Right forelimb (tissue), 1 donor: ENCODE results near the gene WASL.
"Not testable (repeated sequence)": the region's sequence is repeated elsewhere in the genome, so short reads cannot be mapped to it uniquely, and the experiment has no call there.

Experiments
- DNase-seq: peaks from one replicate; pipeline ENCODE4 v3.0.0-alpha.2; 2018

The WASL gene

GRCh38 chr7:123729218-123729578 lies 19.6 kb downstream of the WASL start:
- no peak for DNase-seq

DNA sequence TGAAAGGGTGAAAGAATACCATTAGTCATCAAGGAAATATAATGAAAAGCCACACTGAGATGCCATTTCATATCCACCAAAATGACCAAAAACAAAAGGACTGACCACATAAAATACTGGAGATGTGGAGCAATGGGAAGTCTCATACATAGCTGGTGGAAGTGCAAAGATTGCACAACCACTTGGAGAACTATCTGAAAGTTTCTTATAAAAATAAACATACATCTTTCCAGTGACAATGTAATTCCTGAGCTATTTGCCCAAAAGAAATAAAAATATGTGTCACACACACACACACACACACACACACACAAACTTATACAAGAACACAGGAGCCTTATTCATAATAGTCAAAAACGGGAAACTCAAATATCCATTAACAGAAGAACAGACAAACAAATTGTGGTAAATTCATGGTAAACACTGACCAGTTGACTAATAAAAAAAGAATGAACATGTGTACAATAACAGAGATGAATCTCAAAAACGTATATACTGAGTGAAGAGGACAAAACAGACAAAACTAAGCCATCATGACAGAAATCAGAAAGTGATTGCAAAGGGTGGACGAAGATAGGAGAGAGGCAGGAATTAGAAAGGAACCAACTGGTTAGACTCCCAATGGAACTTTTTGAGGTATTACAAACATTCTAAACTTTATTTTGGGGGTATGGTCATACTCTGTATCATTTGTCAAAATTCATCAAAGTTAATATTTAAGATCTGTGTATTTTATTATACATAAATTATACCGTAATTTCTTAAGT lies 21.5 kb downstream of the WASL start:
- no peak for DNase-seq

- no peak for DNase-seq
These were observed 23.1 kb downstream of the WASL start for GRCh38 chr7:123725586-123726171.

- DNase-seq = no peak
These were observed 24.0 kb downstream of the WASL start for GRCh38 chr7:123724817-123725253.

DNA sequence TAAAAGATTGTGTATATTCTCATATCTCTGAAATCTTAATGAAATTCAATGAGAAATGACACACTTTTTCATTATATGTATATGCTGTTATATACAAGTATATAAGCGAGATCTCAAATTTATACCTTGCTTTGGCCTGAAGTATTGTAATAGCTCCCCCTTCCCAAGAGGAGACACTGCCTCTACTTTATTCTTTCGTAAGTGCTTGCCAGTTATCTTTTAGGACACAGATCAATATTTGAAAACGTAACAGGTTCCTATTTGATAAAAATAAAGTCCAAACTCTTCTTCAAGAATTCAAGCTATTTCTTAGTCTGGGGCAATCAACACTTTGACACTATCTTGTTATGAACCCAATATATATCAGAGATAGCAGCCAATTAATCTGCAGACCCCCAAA lies 24.9 kb downstream of the WASL start:
- no peak for DNase-seq

DNA sequence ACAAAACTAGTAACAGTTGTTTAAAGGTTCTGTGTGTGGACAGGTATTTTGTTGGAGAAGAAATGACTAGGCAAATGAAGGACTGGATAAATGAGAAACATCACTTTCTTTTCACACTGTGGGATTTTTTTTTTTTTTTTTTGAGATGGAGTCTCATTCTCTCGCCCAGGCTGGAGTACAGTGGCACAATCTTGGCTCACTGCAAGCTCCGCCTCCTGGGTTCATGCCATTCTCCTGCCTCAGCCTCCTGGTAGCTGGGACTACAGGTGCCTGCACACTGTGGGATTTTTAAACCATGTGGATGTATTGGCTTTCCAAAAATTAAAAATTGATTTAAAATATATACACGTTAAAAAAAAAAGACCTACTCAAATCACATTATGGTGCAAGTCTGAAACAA lies 28.3 kb downstream of the WASL start:
- DNase-seq = not testable (repeated sequence)

- no peak for DNase-seq
These were observed 29.5 kb downstream of the WASL start for GRCh38 chr7:123719197-123719721.

DNA sequence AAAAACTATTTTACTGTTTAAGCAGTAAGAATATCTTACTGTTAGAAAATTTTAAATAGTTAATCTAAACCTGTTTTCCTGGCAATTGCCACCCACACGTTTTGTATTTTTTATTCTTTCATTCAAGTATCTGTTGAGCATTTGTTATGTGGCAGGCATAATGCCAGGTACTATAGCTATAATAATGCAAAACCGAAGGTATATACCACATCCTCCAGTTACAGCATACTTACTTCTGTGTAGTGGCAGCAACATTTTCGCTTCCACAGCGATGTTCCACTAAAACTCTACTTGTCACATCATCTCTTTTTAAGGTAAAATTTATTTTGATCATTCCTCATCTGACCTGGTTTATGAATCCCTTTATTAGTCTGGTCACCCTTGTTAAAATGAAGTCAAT lies 30.0 kb downstream of the WASL start:
- DNase-seq = no peak

DNA sequence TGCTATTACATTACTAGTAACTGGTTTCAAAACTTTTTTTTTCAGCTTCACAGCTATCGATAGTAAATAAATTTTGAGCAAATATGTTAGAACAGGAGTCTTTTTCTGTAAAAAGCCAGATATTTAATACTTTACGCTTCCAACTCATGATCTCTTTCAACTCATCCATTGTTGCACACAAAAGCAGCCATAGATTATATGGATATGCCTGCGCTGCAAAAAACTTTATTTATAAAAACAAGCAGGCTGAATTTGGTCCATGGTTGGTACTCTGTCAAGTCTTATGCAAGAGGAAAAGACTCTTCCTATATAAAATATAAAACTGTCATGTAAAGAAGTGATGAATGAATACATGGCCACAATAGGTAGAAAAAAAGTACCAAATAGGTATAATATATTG lies 31.1 kb downstream of the WASL start:
- no peak for DNase-seq

DNA sequence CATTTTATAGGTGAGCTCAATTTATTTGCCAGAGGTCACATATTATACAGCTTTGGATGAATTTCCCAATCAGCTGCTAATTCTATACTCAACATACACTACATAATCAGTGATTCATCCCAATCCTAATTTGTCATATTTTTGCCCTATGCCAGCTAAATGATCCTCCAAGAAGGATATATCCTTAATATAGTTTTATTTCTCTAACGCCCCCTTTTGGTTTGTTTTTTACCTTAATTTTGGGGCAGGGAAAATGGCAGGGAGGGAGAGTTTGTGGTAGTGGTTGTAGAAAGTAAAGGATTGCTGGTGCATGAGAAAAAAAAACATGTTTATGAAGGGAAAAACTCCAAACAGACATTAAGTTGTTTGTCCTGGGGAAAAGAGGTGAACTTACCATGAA lies 31.9 kb downstream of the WASL start:
- DNase-seq = no peak

GRCh38 chr7:123715799-123716198 lies 33.0 kb downstream of the WASL start:
- DNase-seq = no peak

DNA sequence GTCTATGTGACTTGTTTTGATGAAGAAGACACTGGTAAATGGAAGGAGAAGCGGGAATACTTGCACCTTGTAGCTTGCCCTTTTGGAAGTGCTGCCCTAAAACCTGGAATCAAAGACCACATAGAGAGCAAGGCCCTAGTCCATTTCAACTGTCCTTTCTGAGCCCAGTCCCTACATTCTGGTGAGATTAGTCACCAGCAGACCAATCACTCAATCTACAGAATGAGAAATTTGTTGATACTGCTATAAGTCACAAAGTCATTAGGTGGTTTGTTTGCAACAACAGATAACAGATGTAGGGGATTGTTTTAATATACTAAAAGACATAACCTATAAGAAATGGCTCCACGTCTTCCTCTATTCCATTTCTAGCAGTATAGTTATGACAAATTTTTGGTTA lies 33.6 kb downstream of the WASL start:
- DNase-seq = no peak

- DNase-seq = no peak
These were observed 34.3 kb downstream of the WASL start for GRCh38 chr7:123714296-123715080.

GRCh38 chr7:123712619-123713018 lies 36.2 kb downstream of the WASL start:
- DNase-seq = no peak

- no peak for DNase-seq
These were observed 36.9 kb downstream of the WASL start for GRCh38 chr7:123711832-123712293.

DNA sequence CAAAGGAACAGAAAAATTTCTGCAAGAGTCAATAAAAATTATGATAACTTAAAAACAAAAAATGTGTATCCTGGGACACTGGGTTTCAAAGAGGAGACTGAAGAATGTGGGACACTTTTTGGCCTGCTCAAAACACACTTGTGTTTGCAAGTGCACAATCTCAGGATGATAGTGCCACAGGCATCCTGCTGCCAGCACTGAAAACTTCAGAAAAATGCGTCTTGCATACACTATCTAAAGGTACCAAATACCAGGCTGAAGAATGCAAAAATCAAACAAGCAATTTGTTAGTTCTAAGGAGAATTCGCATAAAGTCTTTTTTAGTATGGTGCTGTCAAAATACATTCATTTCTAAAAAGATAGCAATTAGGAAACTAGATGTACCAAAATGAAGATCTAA lies 38.1 kb downstream of the WASL start:
- no peak for DNase-seq

- no peak for DNase-seq
These were observed 39.3 kb downstream of the WASL start for GRCh38 chr7:123709525-123709924.

GRCh38 chr7:123705211-123705901 lies 43.4 kb downstream of the WASL start:
- DNase-seq = no peak

DNA sequence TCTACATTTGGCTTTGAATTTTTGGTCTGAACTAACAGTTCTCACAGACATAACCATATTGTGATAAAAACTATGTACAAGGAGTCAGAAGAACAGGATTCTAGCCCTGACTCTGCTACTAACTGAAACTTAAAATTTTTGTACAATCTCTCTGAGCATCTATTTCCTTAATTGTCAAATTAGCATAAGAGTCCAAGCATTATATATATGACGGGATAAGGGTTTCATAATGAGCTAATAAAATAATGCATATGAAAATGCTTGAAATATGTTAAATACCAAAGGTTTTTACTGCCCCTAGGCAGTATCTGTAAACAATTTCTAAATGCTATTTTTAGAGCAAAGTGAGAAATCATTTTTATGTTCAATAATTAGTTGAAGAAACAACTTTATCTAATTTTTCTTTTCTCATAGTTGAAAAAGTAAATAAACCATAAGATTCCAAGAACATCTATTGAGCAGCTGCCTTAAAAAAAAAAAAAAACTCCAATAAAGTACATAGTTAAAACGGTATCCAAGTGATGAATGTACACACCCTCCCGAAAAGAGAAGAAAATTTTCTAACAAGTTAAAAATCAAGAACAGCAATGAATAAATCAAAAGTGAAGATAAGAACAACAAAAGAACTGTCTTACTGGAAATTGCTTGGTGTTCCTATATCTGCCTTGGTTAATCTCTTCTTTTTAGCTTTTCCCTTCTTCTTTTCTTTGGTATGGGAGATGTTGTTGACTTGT lies 52.7 kb downstream of the WASL start:
- DNase-seq = no peak

- DNase-seq = no peak
These were observed 56.3 kb downstream of the WASL start for GRCh38 chr7:123692471-123692877.

DNA sequence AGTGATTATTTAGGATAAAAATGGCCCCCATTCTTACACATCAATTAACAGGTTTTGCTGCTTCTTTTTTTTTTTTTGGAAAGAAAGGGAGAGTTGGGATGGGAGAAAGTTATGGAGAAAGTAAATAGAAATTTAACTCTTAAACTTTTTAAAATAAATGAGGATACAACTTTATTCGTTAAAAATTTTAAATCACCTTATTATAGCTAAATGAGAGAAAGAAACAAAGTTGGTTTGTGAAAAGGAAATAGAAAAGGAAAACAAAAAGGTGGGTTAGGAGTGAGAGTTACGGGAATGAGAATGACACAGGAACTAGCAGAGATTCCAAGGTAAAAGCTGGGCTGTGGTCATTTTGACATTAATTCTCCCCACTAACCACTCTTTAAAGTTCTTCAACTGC lies 58.3 kb downstream of the WASL start:
- no peak for DNase-seq

- no peak for DNase-seq
These were observed 59.6 kb downstream of the WASL start for GRCh38 chr7:123689250-123689649.
